NCI-H748 (cell line): ENCODE measurements around the gene EFEMP1.

Experiments
- DNase-seq: peaks from one replicate; lab custom pipeline; 2025; ENCODE audit not compliant: unreplicated experiment; lab: John Stamatoyannopoulos, UW

Gene EFEMP1

GRCh38 chr2:55923091-55923981 is at the start of gene EFEMP1:
TSS of gene EFEMP1 (minus strand) at chr2:55923782. CDS start at chr2:55922440, 1,342 bp downstream.
- peak; percentile 62 for DNase-seq

- DNase-seq = no peak
Observed at GRCh38 chr2:55970500-55970899, 46.9 kb upstream of the EFEMP1 start.

- DNase-seq = no peak
Observed at GRCh38 chr2:55968941-55969340, 45.4 kb upstream of the EFEMP1 start.

GRCh38 chr2:55966401-55967118 is 43.0 kb upstream of the EFEMP1 start:
- DNase-seq = no peak

- no peak for DNase-seq
Observed at GRCh38 chr2:55965966-55966365, 42.4 kb upstream of the EFEMP1 start.

GRCh38 chr2:55965276-55965675 is 41.7 kb upstream of the EFEMP1 start:
- DNase-seq = peak; percentile 70

GRCh38 chr2:55962915-55963314 is 39.3 kb upstream of the EFEMP1 start:
- DNase-seq = no peak

- DNase-seq = peak; percentile 33
Observed at GRCh38 chr2:55961318-55961911, 37.8 kb upstream of the EFEMP1 start.

GRCh38 chr2:55958756-55959155 is 35.2 kb upstream of the EFEMP1 start:
- DNase-seq = no peak

- no peak for DNase-seq
Observed at GRCh38 chr2:55957142-55957541, 33.6 kb upstream of the EFEMP1 start.

- DNase-seq = no peak
Observed at GRCh38 chr2:55954306-55955035, 30.9 kb upstream of the EFEMP1 start.

GRCh38 chr2:55952415-55952814 is 28.8 kb upstream of the EFEMP1 start:
- no peak for DNase-seq

- no peak for DNase-seq
Observed at GRCh38 chr2:55951533-55951932, 28.0 kb upstream of the EFEMP1 start.

- DNase-seq = no peak
Observed at GRCh38 chr2:55949613-55950012, 26.0 kb upstream of the EFEMP1 start.

GRCh38 chr2:55949211-55949610 is 25.6 kb upstream of the EFEMP1 start:
- DNase-seq = peak; percentile 23

- DNase-seq = no peak
Observed at GRCh38 chr2:55948176-55948923, 24.8 kb upstream of the EFEMP1 start.

GRCh38 chr2:55947752-55948151 is 24.2 kb upstream of the EFEMP1 start:
- no peak for DNase-seq

- DNase-seq = no peak
Observed at GRCh38 chr2:55946793-55947192, 23.2 kb upstream of the EFEMP1 start.

GRCh38 chr2:55943466-55943865 is 19.9 kb upstream of the EFEMP1 start:
- no peak for DNase-seq

GRCh38 chr2:55936351-55936750 is 12.8 kb upstream of the EFEMP1 start:
- DNase-seq = no peak
